DOHH2 (cell line): ENCODE results near the gene HSF2BP.

Source experiments
- H3F3A ChIP-seq: fragments of 200-600 bp; sonication (generic), shearing (Covaris generic); 2 replicates; pipeline ENCODE4 v1.6.0; 2016; ENCODE audit warnings: antibody characterized with exemption, mild to moderate bottlenecking; ENCODE audit not compliant: control insufficient read depth, insufficient read depth
- H3K27ac ChIP-seq: fragments of 200-600 bp; sonication (generic); 2 replicates; pipeline ENCODE4 v1.5.1; 2014; ENCODE audit warnings: low read depth, mild to moderate bottlenecking, low read length, moderate library complexity
- H3K27me3 ChIP-seq: fragments of 200-600 bp; sonication (generic); 2 replicates; pipeline ENCODE4 v1.6.1; 2014; ENCODE audit warnings: mild to moderate bottlenecking, low read length, mixed read lengths; ENCODE audit not compliant: control insufficient read depth
- H3K36me3 ChIP-seq: fragments of 200-600 bp; sonication (generic); 2 replicates; pipeline ENCODE4 v1.6.1; 2014; ENCODE audit warnings: mild to moderate bottlenecking, low read length, moderate library complexity, mixed read lengths; ENCODE audit not compliant: control insufficient read depth
- H3K4me1 ChIP-seq: fragments of 200-600 bp; sonication (generic); 2 replicates; pipeline ENCODE4 v1.6.1; 2014; ENCODE audit warnings: mild to moderate bottlenecking, low read length, mixed read lengths; ENCODE audit not compliant: control insufficient read depth
- H3K4me2 ChIP-seq: fragments of 200-600 bp; sonication (generic); 2 replicates; pipeline ENCODE4 v1.6.0; 2014; ENCODE audit warnings: mild to moderate bottlenecking, low read length, moderate library complexity
- H3K4me3 ChIP-seq: fragments of 200-600 bp; sonication (generic); 2 replicates; pipeline ENCODE4 v1.5.1; 2014; ENCODE audit warnings: mild to moderate bottlenecking, low read length, mixed read lengths
- H3K79me2 ChIP-seq: fragments of 200-600 bp; sonication (generic); 2 replicates; pipeline ENCODE4 v1.6.1; 2014; ENCODE audit warnings: mild to moderate bottlenecking, low read length, mixed read lengths; ENCODE audit not compliant: control insufficient read depth
- H3K9me2 ChIP-seq: fragments of 200-600 bp; sonication (generic); replicated peaks from 2 replicates; pipeline ENCODE4 v1.6.1; 2014; ENCODE audit warnings: mild to moderate bottlenecking, low read length, mixed read lengths; ENCODE audit not compliant: control insufficient read depth
- H3K9me3 ChIP-seq: fragments of 200-600 bp; sonication (generic); 2 replicates; pipeline ENCODE4 v1.6.1; 2014; ENCODE audit warnings: antibody characterized with exemption, low read length, mixed read lengths; ENCODE audit not compliant: control insufficient read depth, insufficient read depth
- H4K20me1 ChIP-seq: fragments of 200-600 bp; sonication (generic); 2 replicates; pipeline ENCODE4 v1.6.0; 2014; ENCODE audit warnings: low read depth, mild to moderate bottlenecking, antibody characterized with exemption, low read length, moderate library complexity; ENCODE audit not compliant: control insufficient read depth, insufficient read depth
- CTCF ChIP-seq: fragments of 200-600 bp; sonication (generic); IDR thresholded peaks from one replicate; pipeline ENCODE4 v1.5.1; 2014; ENCODE audit warnings: antibody characterized with exemption, mild to moderate bottlenecking, low read depth, low read length; ENCODE audit not compliant: poor library complexity, severe bottlenecking
- EZH2phosphoT487 ChIP-seq: fragments of 200-600 bp; sonication (generic); IDR thresholded peaks from 2 replicates; pipeline ENCODE4 v1.6.1; 2017; ENCODE audit warnings: borderline replicate concordance, mild to moderate bottlenecking, antibody characterized with exemption, low read length, moderate library complexity, mixed read lengths

HSF2BP gene

GRCh38 chr21:43609501-43610340, 49.6 kb downstream of the HSF2BP start:
- Histone ChIP-seq H3K9me2 (no peaks in the 10 kb centered on the region), H3K79me2 (no peaks in the 10 kb centered on the region), H3K36me3 (no peaks in the 10 kb centered on the region), H4K20me1 (no peaks in the 10 kb centered on the region), H3K27me3 (peaks cover 15% of the 10 kb centered on the region; the same call in 1 of the 2 replicates), H3K27ac (no peak overlapping the region), H3K9me3 (no peaks in the 10 kb centered on the region), H3F3A (no peaks in the 10 kb centered on the region), H3K4me2 (no peak overlapping the region), H3K4me1 (no peaks in the 10 kb centered on the region), H3K4me3 (no peak overlapping the region)
- TF ChIP-seq CTCF (no peak), EZH2phosphoT487 (no peak)

- Histone ChIP-seq H3K27ac (no peak overlapping the region), H3K4me2 (no peak overlapping the region), H3K4me1 (no peaks in the 10 kb centered on the region), H3K79me2 (no peaks in the 10 kb centered on the region), H3K4me3 (no peak overlapping the region), H3F3A (no peaks in the 10 kb centered on the region), H4K20me1 (no peaks in the 10 kb centered on the region), H3K9me2 (no peaks in the 10 kb centered on the region), H3K36me3 (no peaks in the 10 kb centered on the region), H3K27me3 (peaks cover 15% of the 10 kb centered on the region; the same call in 1 of the 2 replicates), H3K9me3 (no peaks in the 10 kb centered on the region)
- TF ChIP-seq CTCF = no peak
- TF ChIP-seq EZH2phosphoT487 = no peak
Measured at GRCh38 chr21:43608664-43609063, 50.6 kb downstream of the HSF2BP start.

GRCh38 chr21:43608225-43608624, 51.1 kb downstream of the HSF2BP start:
- no peaks in the 10 kb centered on the region for H3K36me3 ChIP-seq
- no peaks in the 10 kb centered on the region for H4K20me1 ChIP-seq
- H3K4me3 ChIP-seq = no peak overlapping the region
- no peaks in the 10 kb centered on the region for H3K79me2 ChIP-seq
- H3K4me1 ChIP-seq = no peaks in the 10 kb centered on the region
- no peaks in the 10 kb centered on the region for H3K9me2 ChIP-seq
- H3K9me3 ChIP-seq = no peaks in the 10 kb centered on the region
- peaks cover 15% of the 10 kb centered on the region; the same call in 1 of the 2 replicates for H3K27me3 ChIP-seq
- no peak overlapping the region for H3K4me2 ChIP-seq
- H3K27ac ChIP-seq = no peak overlapping the region
- H3F3A ChIP-seq = no peaks in the 10 kb centered on the region
- TF ChIP-seq EZH2phosphoT487 = no peak
- no peak for TF ChIP-seq CTCF
